HG03520 (cell line): ENCODE measurements around the gene PTPN14.
A peak's percentile ranks its signal among the peaks of the same experiment; 100 is the strongest.

ENCODE experiments used
- ATAC-seq: cut with Tn5 transposase; IDR thresholded peaks from one replicate; pipeline ENCODE4 v1.9.1; 2021; ENCODE audit warnings: mild to moderate bottlenecking, moderate library complexity; ENCODE audit not compliant: unreplicated experiment

Gene PTPN14

GRCh38 chr1:214344897-214345296 is 206.5 kb downstream of the PTPN14 start:
- no peak for ATAC-seq

- no peak for ATAC-seq
Observed at GRCh38 chr1:214342525-214342924, 208.9 kb downstream of the PTPN14 start.

GRCh38 chr1:214341932-214342331 is 209.5 kb downstream of the PTPN14 start:
- no peak for ATAC-seq

- ATAC-seq: no peak
Observed at GRCh38 chr1:214341459-214341858, 209.9 kb downstream of the PTPN14 start.

GRCh38 chr1:214338212-214338611 is 213.2 kb downstream of the PTPN14 start:
- ATAC-seq: no peak

- ATAC-seq: no peak
Observed at GRCh38 chr1:214337511-214337910, 213.9 kb downstream of the PTPN14 start.

- no peak for ATAC-seq
Observed at GRCh38 chr1:214337015-214337414, 214.4 kb downstream of the PTPN14 start.

GRCh38 chr1:214335567-214335966 is 215.8 kb downstream of the PTPN14 start:
- ATAC-seq: no peak

GRCh38 chr1:214332946-214333798 is 218.2 kb downstream of the PTPN14 start:
- no peak for ATAC-seq

- ATAC-seq: no peak
Observed at GRCh38 chr1:214331827-214332423, 219.5 kb downstream of the PTPN14 start.

- ATAC-seq: no peak
Observed at GRCh38 chr1:214331180-214331579, 220.2 kb downstream of the PTPN14 start.

GRCh38 chr1:214330715-214331114 is 220.7 kb downstream of the PTPN14 start:
- ATAC-seq: no peak

- ATAC-seq: no peak
Observed at GRCh38 chr1:214330222-214330621, 221.2 kb downstream of the PTPN14 start.

GRCh38 chr1:214329470-214330220 is 221.8 kb downstream of the PTPN14 start:
- no peak for ATAC-seq

GRCh38 chr1:214328770-214329469 is 222.5 kb downstream of the PTPN14 start:
- peak; percentile 92 for ATAC-seq

GRCh38 chr1:214327514-214327913 is 223.9 kb downstream of the PTPN14 start:
- ATAC-seq: no peak

- no peak for ATAC-seq
Observed at GRCh38 chr1:214326406-214326805, 225.0 kb downstream of the PTPN14 start.

GRCh38 chr1:214324896-214325800 is 226.3 kb downstream of the PTPN14 start:
- ATAC-seq: no peak

GRCh38 chr1:214321705-214322453 is 229.5 kb downstream of the PTPN14 start:
- ATAC-seq: peak; percentile 65
